ENCODE data around the gene NR4A2. TPM values are rescaled to one million over a fixed set of nuclear protein-coding genes. Genes with fewer than 3 reads are reported as not detected.
"Not testable (repeated sequence)": the region's sequence is repeated elsewhere in the genome, so short reads cannot be mapped to it uniquely, and the experiment has no call there.

NR4A2 gene
- total RNA-seq, 1 experiment from 2014 or later = 0.85 TPM

GRCh38 chr2:156300337-156300736 is 32.2 kb downstream of the NR4A2 start:
- H3K27ac ChIP-seq (ENCODE audit: low read length) = no peak overlapping the region
- no TSS peak for BruUV-seq (replicated peaks)
- TF ChIP-seq REST (IDR thresholded peaks at IDR 0.05; ENCODE audit: insufficient read depth in 1 of 2, low read depth in 2 of 2, low read length in 1 of 2) (no peak), TCF7L2 (IDR thresholded peaks at IDR 0.05; ENCODE audit: low read depth, low read length) (no peak), POLR2AphosphoS5 (IDR thresholded peaks at IDR 0.05; ENCODE audit: low read depth, low read length) (no peak), CTCF (IDR thresholded peaks at IDR 0.05) (no peak), SIN3A (IDR thresholded peaks at IDR 0.05; ENCODE audit: borderline replicate concordance, insufficient read depth, low read depth, low read length) (no peak)
- DNase-seq (ENCODE audit: low read depth, low spot score) (no peak), ATAC-seq (no peak)
- no peaks in the 10 kb centered on the region for H3K4me1 ChIP-seq (ENCODE audit: control insufficient read depth, insufficient read depth, low read length)
- intact Hi-C loops (cut with micrococcal nuclease; ENCODE audit: unreplicated experiment) (no loop called here), in situ Hi-C loops (cut with HindIII; ENCODE audit: low pct_unique_long_range_greater_than_20kb, low sequenced_read_pairs) (no loop called here)
- no peak overlapping the region for H3K4me3 ChIP-seq (ENCODE audit: low read depth in 2 of 2, low read length in 2 of 2)
- H3K27me3 ChIP-seq (ENCODE audit: control insufficient read depth, insufficient read depth, low read length) = no peaks in the 10 kb centered on the region
- ChIA-PET CTCF (no interaction called here), POLR2A (no interaction called here)
- H3K36me3 ChIP-seq (ENCODE audit: control insufficient read depth, insufficient read depth, low read length) = no peaks in the 10 kb centered on the region
- H3K9me3 ChIP-seq (ENCODE audit: control insufficient read depth, insufficient read depth, low read depth, low read length) = no peaks in the 10 kb centered on the region

GRCh38 chr2:156294945-156295580 is 37.5 kb downstream of the NR4A2 start:
- H3K4me3 ChIP-seq (ENCODE audit: low read depth in 2 of 2, low read length in 2 of 2) = no peak overlapping the region
- DNase-seq (ENCODE audit: low read depth, low spot score) = no peak
- H3K36me3 ChIP-seq (ENCODE audit: control insufficient read depth, insufficient read depth, low read length) = no peaks in the 10 kb centered on the region
- TF ChIP-seq TCF7L2 (IDR thresholded peaks at IDR 0.05; ENCODE audit: low read depth, low read length) (no peak), POLR2AphosphoS5 (IDR thresholded peaks at IDR 0.05; ENCODE audit: low read depth, low read length) (no peak), CTCF (IDR thresholded peaks at IDR 0.05) (no peak), REST (IDR thresholded peaks at IDR 0.05; ENCODE audit: insufficient read depth in 1 of 2, low read depth in 2 of 2, low read length in 1 of 2) (no peak), SIN3A (IDR thresholded peaks at IDR 0.05; ENCODE audit: borderline replicate concordance, insufficient read depth, low read depth, low read length) (no peak)
- no peaks in the 10 kb centered on the region for H3K4me1 ChIP-seq (ENCODE audit: control insufficient read depth, insufficient read depth, low read length)
- CTCF ChIA-PET = no interaction called here
- no peaks in the 10 kb centered on the region for H3K27me3 ChIP-seq (ENCODE audit: control insufficient read depth, insufficient read depth, low read length)
- in situ Hi-C loops (cut with HindIII; ENCODE audit: low pct_unique_long_range_greater_than_20kb, low sequenced_read_pairs) (no loop called here), intact Hi-C loops (cut with micrococcal nuclease; ENCODE audit: unreplicated experiment) (no loop called here)
- no peaks in the 10 kb centered on the region for H3K9me3 ChIP-seq (ENCODE audit: control insufficient read depth, insufficient read depth, low read depth, low read length)
- no peak for ATAC-seq
- BruUV-seq (replicated peaks) = no TSS peak
- H3K27ac ChIP-seq (ENCODE audit: low read length) = no peak overlapping the region
- POLR2A ChIA-PET = no interaction called here

GRCh38 chr2:156293382-156293781 is 39.1 kb downstream of the NR4A2 start:
- DNase-seq (ENCODE audit: low read depth, low spot score); intact Hi-C loops (cut with micrococcal nuclease; ENCODE audit: unreplicated experiment); ATAC-seq; in situ Hi-C loops (cut with HindIII; ENCODE audit: low pct_unique_long_range_greater_than_20kb, low sequenced_read_pairs); H3K27me3 ChIP-seq (ENCODE audit: control insufficient read depth, insufficient read depth, low read length); H3K9me3 ChIP-seq (ENCODE audit: control insufficient read depth, insufficient read depth, low read depth, low read length); H3K36me3 ChIP-seq (ENCODE audit: control insufficient read depth, insufficient read depth, low read length); H3K4me1 ChIP-seq (ENCODE audit: control insufficient read depth, insufficient read depth, low read length); H3K4me3 ChIP-seq (ENCODE audit: low read depth in 2 of 2, low read length in 2 of 2); CTCF ChIA-PET; POLR2A ChIA-PET; BruUV-seq (replicated peaks); H3K27ac ChIP-seq (ENCODE audit: low read length): not testable (repeated sequence)
